ENCODE data around the gene CAPN11.
A peak's percentile ranks its signal among the peaks of the same experiment; 100 is the strongest.
"Not testable (repeated sequence)": the region's sequence is repeated elsewhere in the genome, so short reads cannot be mapped to it uniquely, and the experiment has no call there.

The CAPN11 gene

GRCh38 chr6:44132476-44132875 is 26.1 kb upstream of the CAPN11 start:
- no peak for DNase-seq

- peak; percentile 29 to 80 (median 64) for DNase-seq
Observed at GRCh38 chr6:44133003-44133931, 25.4 kb upstream of the CAPN11 start.

GRCh38 chr6:44133981-44134711 is 24.5 kb upstream of the CAPN11 start:
- no peak for DNase-seq

GRCh38 chr6:44135173-44135758 is 23.4 kb upstream of the CAPN11 start:
- DNase-seq = no peak

- no peak for DNase-seq
Observed at GRCh38 chr6:44135875-44136274, 22.7 kb upstream of the CAPN11 start.

GRCh38 chr6:44138717-44139350 is 19.8 kb upstream of the CAPN11 start:
- no peak for DNase-seq

GRCh38 chr6:44139351-44139743 is 19.3 kb upstream of the CAPN11 start:
- DNase-seq = no peak

- no peak for DNase-seq
Observed at GRCh38 chr6:44142835-44143234, 15.8 kb upstream of the CAPN11 start.

- DNase-seq = no peak
Observed at GRCh38 chr6:44143731-44144130, 14.9 kb upstream of the CAPN11 start.

GRCh38 chr6:44144536-44144935 is 14.1 kb upstream of the CAPN11 start:
- DNase-seq = not testable (repeated sequence)

GRCh38 chr6:44145839-44146238 is 12.8 kb upstream of the CAPN11 start:
- no peak for DNase-seq

GRCh38 chr6:44146685-44147084 is 11.9 kb upstream of the CAPN11 start:
- DNase-seq = no peak

- DNase-seq = no peak
Observed at GRCh38 chr6:44147256-44147655, 11.4 kb upstream of the CAPN11 start.

GRCh38 chr6:44148306-44148705 is 10.3 kb upstream of the CAPN11 start:
- DNase-seq = no peak

GRCh38 chr6:44149369-44150012 is 9.1 kb upstream of the CAPN11 start:
- DNase-seq = no peak

- no peak for DNase-seq
Observed at GRCh38 chr6:44150317-44150917, 8.2 kb upstream of the CAPN11 start.

- peak in 1 of 3 experiments; percentile 45 for DNase-seq
Observed at GRCh38 chr6:44151348-44152108, 7.1 kb upstream of the CAPN11 start.

- DNase-seq = no peak
Observed at GRCh38 chr6:44152109-44152461, 6.5 kb upstream of the CAPN11 start.

GRCh38 chr6:44152533-44152932 is 6.1 kb upstream of the CAPN11 start:
- DNase-seq = no peak

- no peak for DNase-seq
Observed at GRCh38 chr6:44154067-44154466, 4.6 kb upstream of the CAPN11 start.

GRCh38 chr6:44156494-44157151 is 2.0 kb upstream of the CAPN11 start:
- DNase-seq = no peak

All from NCI-H1417 (cell line).